OCI-LY7 (cell line): Measurements from ENCODE around the gene DCHS1. TPM values are rescaled to one million over a fixed set of nuclear protein-coding genes. Genes with fewer than 3 reads are reported as not detected.

Experiments used
- BruUV-seq: library from RNA; stranded (reverse); fragments of 400-500 nt; replicated peaks from 2 replicates; lab custom pipeline; 2021; lab: Mats Ljungman, UMichigan
- CTCF ChIA-PET: fragments of 300-600 bp; sonication (Branson Sonifier 250); formaldehyde crosslinking; loops from one replicate; lab custom pipeline; 2022; ENCODE audit warnings: antibody characterized with exemption; ENCODE audit not compliant: unreplicated experiment; lab: Charles Lee
- POLR2A ChIA-PET: fragments of 300-600 bp; sonication (Branson Sonifier 250); formaldehyde crosslinking; loops from one replicate; lab custom pipeline; 2022; ENCODE audit warnings: antibody characterized with exemption; lab: Charles Lee
- DNase-seq: peaks from one replicate; pipeline ENCODE4 v3.0.0-alpha.2; 2015; ENCODE audit warnings: low spot score
- H2AFZ ChIP-seq: fragments of 200-600 bp; sonication (generic), shearing (Covaris generic); 2 replicates; pipeline ENCODE4 v1.6.1; 2014; ENCODE audit warnings: mild to moderate bottlenecking, antibody characterized with exemption, low read length, moderate library complexity
- H3K27ac ChIP-seq: fragments of 200-600 bp; sonication (generic); 2 replicates; pipeline ENCODE4 v1.5.1; 2014; ENCODE audit warnings: mixed run types, low read depth, mild to moderate bottlenecking, moderate library complexity, low read length, inconsistent platforms; ENCODE audit not compliant: poor library complexity, severe bottlenecking
- H3K36me3 ChIP-seq: fragments of 200-600 bp; sonication (generic); 2 replicates; pipeline ENCODE4 v1.6.1; 2014; ENCODE audit warnings: mild to moderate bottlenecking, antibody characterized with exemption, low read length, moderate library complexity, mixed read lengths; ENCODE audit not compliant: insufficient read depth
- H3K4me1 ChIP-seq: fragments of 200-600 bp; sonication (generic); 2 replicates; pipeline ENCODE4 v1.5.1; 2014; ENCODE audit warnings: mild to moderate bottlenecking, low read length; ENCODE audit not compliant: insufficient read depth, poor library complexity, severe bottlenecking
- H3K4me2 ChIP-seq: fragments of 200-600 bp; sonication (generic); 2 replicates; pipeline ENCODE4 v1.6.1; 2014; ENCODE audit warnings: mild to moderate bottlenecking, low read length
- H3K4me3 ChIP-seq: fragments of 200-600 bp; sonication (generic); 2 replicates; pipeline ENCODE4 v1.5.1; 2014; ENCODE audit warnings: mild to moderate bottlenecking, low read depth, low read length; ENCODE audit not compliant: poor library complexity, severe bottlenecking
- H3K79me2 ChIP-seq: fragments of 200-600 bp; sonication (generic); 2 replicates; pipeline ENCODE4 v1.6.1; 2016; ENCODE audit warnings: low read depth, mild to moderate bottlenecking, low read length, moderate library complexity, mixed read lengths; ENCODE audit not compliant: insufficient read depth
- H3K9me2 ChIP-seq: fragments of 200-600 bp; sonication (generic); 2 replicates; pipeline ENCODE4 v1.6.1; 2016; ENCODE audit warnings: mild to moderate bottlenecking, low read length, mixed read lengths; ENCODE audit not compliant: insufficient read depth
- H3K9me3 ChIP-seq: fragments of 200-600 bp; sonication (generic); 2 replicates; pipeline ENCODE4 v1.6.1; 2014; ENCODE audit warnings: mild to moderate bottlenecking, mixed run types, low read length, mixed read lengths
- H4K20me1 ChIP-seq: fragments of 200-600 bp; sonication (generic); 2 replicates; pipeline ENCODE4 v1.6.1; 2014; ENCODE audit warnings: mild to moderate bottlenecking, antibody characterized with exemption, low read length, moderate library complexity, mixed read lengths; ENCODE audit not compliant: insufficient read depth
- EZH2phosphoT487 ChIP-seq: fragments of 200-600 bp; sonication (generic); IDR thresholded peaks from 2 replicates; pipeline ENCODE4 v1.6.1; 2018; ENCODE audit warnings: low read depth, borderline replicate concordance, mild to moderate bottlenecking, mixed run types, antibody characterized with exemption, low read length, moderate library complexity, mixed read lengths
- intact Hi-C: fragments of 100-400 bp; cut with micrococcal nuclease; formaldehyde crosslinking; loops from one replicate; pipeline ENCODE4 v1.10.0; 2022; ENCODE audit not compliant: unreplicated experiment
- total RNA-seq, 2 experiments: library from RNA; depleted of rRNA in 1 of 2; stranded (reverse); fragments of >200 nt in 1 of 2; shearing (Covaris generic) in 1 of 2; gene quantifications; 2 replicates each; pipeline ENCODE4 v1.2.3, GENCODE V29; 2014 to 2022
- TF ChIP-seq, protein P1 (sequence below): fragments of 200-600 bp; sonication (generic); conservative IDR thresholded peaks from 2 replicates; pipeline ENCODE4 v1.5.1; 2014; ENCODE audit warnings: mild to moderate bottlenecking, antibody characterized with exemption, low read length, moderate library complexity, mixed read lengths

DCHS1 gene
- total RNA-seq, 2 experiments from 2014 or later: 0.67 to 1.1 TPM

DNA sequence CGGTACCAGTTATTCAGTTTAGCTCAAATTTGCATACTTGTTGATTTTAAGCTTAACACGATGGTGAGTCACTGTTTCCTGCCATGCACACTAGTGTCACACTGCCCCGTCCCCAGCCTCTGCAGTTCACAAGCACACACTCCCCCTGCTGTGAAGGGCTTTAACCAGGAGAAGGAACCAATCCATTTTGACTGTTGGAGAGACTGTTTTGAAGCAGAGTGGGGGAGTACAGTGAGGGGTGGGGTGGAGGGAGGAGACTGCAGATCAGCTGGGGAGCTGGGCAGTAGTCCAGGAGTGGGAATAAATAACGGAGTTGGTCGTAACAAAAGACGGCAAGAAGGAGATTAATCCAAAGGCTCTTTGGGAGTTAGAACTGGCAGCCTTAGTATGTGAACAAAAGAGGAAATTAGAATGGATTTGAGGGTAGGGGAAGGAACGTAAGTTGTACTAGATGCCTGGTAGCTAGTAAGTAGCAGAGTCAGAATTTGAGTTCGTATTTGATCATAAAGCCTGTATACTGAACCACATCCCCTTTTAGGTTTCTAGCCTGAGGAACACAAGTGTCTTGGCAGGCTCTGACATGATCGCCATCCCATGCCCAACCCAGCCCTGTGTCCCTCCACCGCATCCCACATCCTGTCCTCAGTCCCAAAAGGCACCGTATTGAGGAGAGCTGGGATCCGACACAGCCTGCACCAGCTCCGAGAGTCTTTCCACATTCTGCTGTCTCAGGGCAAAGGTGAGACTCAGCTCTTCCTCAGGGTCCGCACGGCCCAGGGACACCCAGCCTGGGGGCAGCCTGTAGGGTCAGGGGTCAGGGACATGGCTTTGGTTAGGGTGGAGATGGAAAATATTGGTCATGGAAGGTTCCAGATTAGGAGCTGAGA lies 37.2 kb downstream of the DCHS1 start:
- intact Hi-C loops: no loop called here

DNA sequence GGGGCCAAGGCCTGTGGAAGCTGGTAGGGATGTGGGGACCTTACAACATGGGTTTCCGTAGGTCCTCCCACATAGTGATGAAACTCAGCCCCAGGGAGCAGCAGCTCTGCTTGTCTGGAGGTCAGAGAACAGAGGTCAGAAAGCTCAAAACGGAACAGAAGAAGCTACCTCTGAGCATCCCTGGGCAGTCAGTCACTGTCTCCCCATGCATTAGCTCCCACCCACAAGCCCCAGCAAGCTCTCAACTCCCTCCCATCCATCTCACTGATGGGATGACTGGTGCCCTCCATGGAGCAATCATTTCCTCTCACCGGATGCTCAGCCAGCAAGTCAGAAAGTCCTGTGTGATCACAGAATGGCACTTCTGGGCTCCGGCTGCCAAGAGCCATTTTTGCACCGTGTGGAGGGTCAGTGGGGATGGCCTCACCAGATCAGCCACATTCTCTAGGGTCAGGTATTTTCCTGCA lies 38.3 kb downstream of the DCHS1 start:
- H3K4me3 ChIP-seq: no peak overlapping the region
- peaks cover 5% of the 10 kb centered on the region; the same call in 1 of the 2 replicates for H3K36me3 ChIP-seq
- peaks cover 41% of the 10 kb centered on the region for H3K4me1 ChIP-seq
- no peak for TF ChIP-seq EZH2phosphoT487
- TF ChIP-seq, protein P1, sequence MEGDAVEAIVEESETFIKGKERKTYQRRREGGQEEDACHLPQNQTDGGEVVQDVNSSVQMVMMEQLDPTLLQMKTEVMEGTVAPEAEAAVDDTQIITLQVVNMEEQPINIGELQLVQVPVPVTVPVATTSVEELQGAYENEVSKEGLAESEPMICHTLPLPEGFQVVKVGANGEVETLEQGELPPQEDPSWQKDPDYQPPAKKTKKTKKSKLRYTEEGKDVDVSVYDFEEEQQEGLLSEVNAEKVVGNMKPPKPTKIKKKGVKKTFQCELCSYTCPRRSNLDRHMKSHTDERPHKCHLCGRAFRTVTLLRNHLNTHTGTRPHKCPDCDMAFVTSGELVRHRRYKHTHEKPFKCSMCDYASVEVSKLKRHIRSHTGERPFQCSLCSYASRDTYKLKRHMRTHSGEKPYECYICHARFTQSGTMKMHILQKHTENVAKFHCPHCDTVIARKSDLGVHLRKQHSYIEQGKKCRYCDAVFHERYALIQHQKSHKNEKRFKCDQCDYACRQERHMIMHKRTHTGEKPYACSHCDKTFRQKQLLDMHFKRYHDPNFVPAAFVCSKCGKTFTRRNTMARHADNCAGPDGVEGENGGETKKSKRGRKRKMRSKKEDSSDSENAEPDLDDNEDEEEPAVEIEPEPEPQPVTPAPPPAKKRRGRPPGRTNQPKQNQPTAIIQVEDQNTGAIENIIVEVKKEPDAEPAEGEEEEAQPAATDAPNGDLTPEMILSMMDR: no peak
- H4K20me1 ChIP-seq: no peaks in the 10 kb centered on the region
- intact Hi-C loops: no loop called here
- H3K27ac ChIP-seq: no peak overlapping the region
- no peaks in the 10 kb centered on the region; the same call in 1 of the 2 replicates for H3K79me2 ChIP-seq
- H3K4me2 ChIP-seq: peak overlapping the region; percentile 95; the same call in 1 of the 2 replicates
- H3K9me3 ChIP-seq: no peaks in the 10 kb centered on the region
- H3K9me2 ChIP-seq: no peaks in the 10 kb centered on the region
- no peak overlapping the region for H2AFZ ChIP-seq
- no TSS peak for BruUV-seq
- CTCF ChIA-PET: no interaction called here
- no peak for DNase-seq
- POLR2A ChIA-PET: interaction anchor here (0.6 to 2.5 kb wide), 3 partner anchors 10 to 127 kb away, joined by 3 to 13 read pairs (median 5); no protein-coding TSS in a partner anchor

More for the DNA sequence above, 37.2 kb downstream of the DCHS1 start:
- ChIA-PET POLR2A (interaction anchor here (0.5 to 2.5 kb wide), 18 partner anchors 9 to 519 kb away, joined by 3 to 13 read pairs (median 4); partner anchors contain the start of genes CNGA4, ILK, MRPL17 and RRP8), CTCF (interaction anchor here (0.6 to 1.5 kb wide), 5 partner anchors 14 to 175 kb away, joined by 3 to 4 read pairs (median 3); partner anchors contain the start of gene MRPL17)
- no peaks in the 10 kb centered on the region for H3K9me2 ChIP-seq
- H3K27ac ChIP-seq: no peak overlapping the region
- H3K4me2 ChIP-seq: peak overlapping the region; percentile 95
- BruUV-seq: no TSS peak
- DNase-seq: peak; percentile 12
- TF ChIP-seq, protein P1: no peak
- TF ChIP-seq EZH2phosphoT487: no peak
- 0 out of 2 replicates have a peak overlapping the region, but pooled peaks have one; percentile 67 for H2AFZ ChIP-seq
- H3K79me2 ChIP-seq: no peaks in the 10 kb centered on the region; the same call in 1 of the 2 replicates
- H3K4me1 ChIP-seq: peaks cover 33% of the 10 kb centered on the region
- peak overlapping the region; percentile 87 for H3K4me3 ChIP-seq
- H3K9me3 ChIP-seq: no peaks in the 10 kb centered on the region
- no peaks in the 10 kb centered on the region for H4K20me1 ChIP-seq
- H3K36me3 ChIP-seq: peaks cover 5% of the 10 kb centered on the region; the same call in 1 of the 2 replicates
